ENCODE data around the gene AKAP10.

GRCh38 chr17:19909139-19909538 lies 68.5 kb downstream of the AKAP10 start:
- no peak for TF ChIP-seq EZH2 (IDR thresholded peaks at IDR 0.05)
- TF ChIP-seq CTCF (IDR thresholded peaks at IDR 0.05), result no peak
- TF ChIP-seq EZH2phosphoT487 (IDR thresholded peaks at IDR 0.05), result no peak

Measured in neural progenitor cell (in vitro differentiated cells).